ENCODE data around the gene MED14.

MED14 gene

DNA sequence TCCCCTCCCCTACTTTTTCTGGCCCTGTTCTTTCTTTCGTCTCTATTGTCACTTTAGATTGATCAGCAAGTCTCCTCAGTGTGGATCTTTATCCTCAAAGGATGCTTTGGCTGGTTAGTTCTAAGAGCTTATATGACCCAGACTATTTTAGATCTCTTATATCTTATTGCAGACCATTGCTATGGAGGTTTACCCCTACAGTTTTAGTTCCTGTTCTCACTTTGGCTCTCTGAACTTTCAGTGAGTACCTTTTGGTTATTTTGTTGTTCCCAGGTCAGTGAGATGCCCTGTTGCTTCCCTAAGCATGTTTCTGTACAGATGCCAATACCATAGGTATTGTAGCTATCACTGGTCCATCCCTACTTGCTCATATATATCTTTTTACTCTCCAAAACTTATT, 24.0 kb upstream of the MED14 start:
- Histone ChIP-seq H3K27ac (no peak overlapping the region), H3K4me3 (ENCODE audit: low read depth in 1 of 2, low read length in 1 of 2) (no peak overlapping the region), H3K4me1 (ENCODE audit: control insufficient read depth in 1 of 2, insufficient read depth in 1 of 2, low read depth in 1 of 2, low read length in 1 of 2) (no peaks in the 10 kb centered on the region), H3K27me3 (no peaks in the 10 kb centered on the region), H3K9me3 (no peaks in the 10 kb centered on the region), H3K36me3 (no peaks in the 10 kb centered on the region)
- TF ChIP-seq, protein P1, sequence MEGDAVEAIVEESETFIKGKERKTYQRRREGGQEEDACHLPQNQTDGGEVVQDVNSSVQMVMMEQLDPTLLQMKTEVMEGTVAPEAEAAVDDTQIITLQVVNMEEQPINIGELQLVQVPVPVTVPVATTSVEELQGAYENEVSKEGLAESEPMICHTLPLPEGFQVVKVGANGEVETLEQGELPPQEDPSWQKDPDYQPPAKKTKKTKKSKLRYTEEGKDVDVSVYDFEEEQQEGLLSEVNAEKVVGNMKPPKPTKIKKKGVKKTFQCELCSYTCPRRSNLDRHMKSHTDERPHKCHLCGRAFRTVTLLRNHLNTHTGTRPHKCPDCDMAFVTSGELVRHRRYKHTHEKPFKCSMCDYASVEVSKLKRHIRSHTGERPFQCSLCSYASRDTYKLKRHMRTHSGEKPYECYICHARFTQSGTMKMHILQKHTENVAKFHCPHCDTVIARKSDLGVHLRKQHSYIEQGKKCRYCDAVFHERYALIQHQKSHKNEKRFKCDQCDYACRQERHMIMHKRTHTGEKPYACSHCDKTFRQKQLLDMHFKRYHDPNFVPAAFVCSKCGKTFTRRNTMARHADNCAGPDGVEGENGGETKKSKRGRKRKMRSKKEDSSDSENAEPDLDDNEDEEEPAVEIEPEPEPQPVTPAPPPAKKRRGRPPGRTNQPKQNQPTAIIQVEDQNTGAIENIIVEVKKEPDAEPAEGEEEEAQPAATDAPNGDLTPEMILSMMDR (IDR thresholded peaks at IDR 0.05): no peak

- TF ChIP-seq, protein P1 (IDR thresholded peaks at IDR 0.05): no peak
- Histone ChIP-seq H3K36me3 (no peaks in the 10 kb centered on the region), H3K4me3 (ENCODE audit: low read depth in 1 of 2, low read length in 1 of 2) (no peak overlapping the region), H3K27me3 (no peaks in the 10 kb centered on the region), H3K27ac (no peak overlapping the region), H3K4me1 (ENCODE audit: control insufficient read depth in 1 of 2, insufficient read depth in 1 of 2, low read depth in 1 of 2, low read length in 1 of 2) (no peaks in the 10 kb centered on the region), H3K9me3 (no peaks in the 10 kb centered on the region)
These were observed 21.7 kb upstream of the MED14 start for GRCh38 chrX:40757058-40757457.

GRCh38 chrX:40755291-40756249, 20.2 kb upstream of the MED14 start:
- Histone ChIP-seq H3K27me3 (no peaks in the 10 kb centered on the region), H3K27ac (no peak overlapping the region), H3K4me3 (ENCODE audit: low read depth in 1 of 2, low read length in 1 of 2) (no peak overlapping the region), H3K36me3 (no peaks in the 10 kb centered on the region), H3K4me1 (ENCODE audit: control insufficient read depth in 1 of 2, insufficient read depth in 1 of 2, low read depth in 1 of 2, low read length in 1 of 2) (no peaks in the 10 kb centered on the region), H3K9me3 (no peaks in the 10 kb centered on the region)
- TF ChIP-seq, protein P1 (IDR thresholded peaks at IDR 0.05): no peak

- Histone ChIP-seq H3K4me3 (ENCODE audit: low read depth in 1 of 2, low read length in 1 of 2) (no peak overlapping the region), H3K27me3 (no peaks in the 10 kb centered on the region), H3K27ac (no peak overlapping the region), H3K36me3 (no peaks in the 10 kb centered on the region), H3K4me1 (ENCODE audit: control insufficient read depth in 1 of 2, insufficient read depth in 1 of 2, low read depth in 1 of 2, low read length in 1 of 2) (no peaks in the 10 kb centered on the region), H3K9me3 (no peaks in the 10 kb centered on the region)
- TF ChIP-seq, protein P1 (IDR thresholded peaks at IDR 0.05): no peak
These were observed 14.5 kb upstream of the MED14 start for GRCh38 chrX:40749681-40750494.

DNA sequence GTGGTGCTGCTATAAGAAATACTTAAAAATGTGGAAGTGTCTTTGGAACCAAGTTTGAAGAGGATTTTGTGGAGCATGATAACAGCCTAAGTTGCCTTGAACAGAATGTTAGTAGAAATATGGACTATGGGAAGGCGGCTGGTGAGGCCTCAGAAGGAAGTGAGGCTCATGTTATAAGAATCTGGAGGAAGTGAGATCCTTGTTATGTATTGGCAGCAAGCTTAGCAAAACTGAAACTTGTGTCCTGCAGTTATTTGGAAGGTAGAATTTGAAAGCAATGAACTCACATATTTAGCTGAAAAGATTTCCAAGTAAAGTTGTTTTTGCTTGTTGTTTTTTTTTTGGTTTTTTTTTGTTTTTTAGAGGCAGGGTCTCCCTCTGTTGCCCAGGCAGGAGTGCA, 13.6 kb upstream of the MED14 start:
- Histone ChIP-seq H3K27me3 (no peaks in the 10 kb centered on the region), H3K4me3 (ENCODE audit: low read depth in 1 of 2, low read length in 1 of 2) (no peak overlapping the region), H3K9me3 (no peaks in the 10 kb centered on the region), H3K36me3 (no peaks in the 10 kb centered on the region), H3K27ac (no peak overlapping the region), H3K4me1 (ENCODE audit: control insufficient read depth in 1 of 2, insufficient read depth in 1 of 2, low read depth in 1 of 2, low read length in 1 of 2) (no peaks in the 10 kb centered on the region)
- TF ChIP-seq, protein P1 (IDR thresholded peaks at IDR 0.05): no peak
